ENCODE measurements around the gene TBC1D14.

TBC1D14 gene

GRCh38 chr4:7061815-7062214, 152.2 kb downstream of the TBC1D14 start:
- 0 out of 2 replicates have a peak, but pooled peaks have one; percentile 25 for TF ChIP-seq POLR2AphosphoS5 (IDR thresholded peaks at IDR 0.05; ENCODE audit: low read depth, low read length)
- TF ChIP-seq, protein P1, sequence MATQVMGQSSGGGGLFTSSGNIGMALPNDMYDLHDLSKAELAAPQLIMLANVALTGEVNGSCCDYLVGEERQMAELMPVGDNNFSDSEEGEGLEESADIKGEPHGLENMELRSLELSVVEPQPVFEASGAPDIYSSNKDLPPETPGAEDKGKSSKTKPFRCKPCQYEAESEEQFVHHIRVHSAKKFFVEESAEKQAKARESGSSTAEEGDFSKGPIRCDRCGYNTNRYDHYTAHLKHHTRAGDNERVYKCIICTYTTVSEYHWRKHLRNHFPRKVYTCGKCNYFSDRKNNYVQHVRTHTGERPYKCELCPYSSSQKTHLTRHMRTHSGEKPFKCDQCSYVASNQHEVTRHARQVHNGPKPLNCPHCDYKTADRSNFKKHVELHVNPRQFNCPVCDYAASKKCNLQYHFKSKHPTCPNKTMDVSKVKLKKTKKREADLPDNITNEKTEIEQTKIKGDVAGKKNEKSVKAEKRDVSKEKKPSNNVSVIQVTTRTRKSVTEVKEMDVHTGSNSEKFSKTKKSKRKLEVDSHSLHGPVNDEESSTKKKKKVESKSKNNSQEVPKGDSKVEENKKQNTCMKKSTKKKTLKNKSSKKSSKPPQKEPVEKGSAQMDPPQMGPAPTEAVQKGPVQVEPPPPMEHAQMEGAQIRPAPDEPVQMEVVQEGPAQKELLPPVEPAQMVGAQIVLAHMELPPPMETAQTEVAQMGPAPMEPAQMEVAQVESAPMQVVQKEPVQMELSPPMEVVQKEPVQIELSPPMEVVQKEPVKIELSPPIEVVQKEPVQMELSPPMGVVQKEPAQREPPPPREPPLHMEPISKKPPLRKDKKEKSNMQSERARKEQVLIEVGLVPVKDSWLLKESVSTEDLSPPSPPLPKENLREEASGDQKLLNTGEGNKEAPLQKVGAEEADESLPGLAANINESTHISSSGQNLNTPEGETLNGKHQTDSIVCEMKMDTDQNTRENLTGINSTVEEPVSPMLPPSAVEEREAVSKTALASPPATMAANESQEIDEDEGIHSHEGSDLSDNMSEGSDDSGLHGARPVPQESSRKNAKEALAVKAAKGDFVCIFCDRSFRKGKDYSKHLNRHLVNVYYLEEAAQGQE (IDR thresholded peaks at IDR 0.05; ENCODE audit: insufficient read depth in 1 of 2, low read depth in 2 of 2, low read length in 2 of 2), result no peak

GRCh38 chr4:7062816-7063215, 153.2 kb downstream of the TBC1D14 start:
- TF ChIP-seq, protein P1 (IDR thresholded peaks at IDR 0.05; ENCODE audit: insufficient read depth in 1 of 2, low read depth in 2 of 2, low read length in 2 of 2), result no peak
- no peak for TF ChIP-seq TAF1 (IDR thresholded peaks at IDR 0.05; ENCODE audit: borderline replicate concordance, insufficient read depth, low read length)
- no peak for TF ChIP-seq SIN3A (IDR thresholded peaks at IDR 0.05; ENCODE audit: borderline replicate concordance, insufficient read depth, low read length)
- TF ChIP-seq FOXP2 (optimal IDR thresholded peaks at IDR 0.05; ENCODE audit: borderline replicate concordance, extremely low read depth, extremely low read length, insufficient read depth), result no peak
- TF ChIP-seq POLR2AphosphoS5 (IDR thresholded peaks at IDR 0.05; ENCODE audit: low read depth, low read length), result no peak

GRCh38 chr4:7063362-7063761, 153.7 kb downstream of the TBC1D14 start:
- TF ChIP-seq POLR2AphosphoS5 (IDR thresholded peaks at IDR 0.05; ENCODE audit: low read depth, low read length) (no peak), SIN3A (IDR thresholded peaks at IDR 0.05; ENCODE audit: borderline replicate concordance, insufficient read depth, low read length) (no peak), FOXP2 (optimal IDR thresholded peaks at IDR 0.05; ENCODE audit: borderline replicate concordance, extremely low read depth, extremely low read length, insufficient read depth) (no peak), TAF1 (IDR thresholded peaks at IDR 0.05; ENCODE audit: borderline replicate concordance, insufficient read depth, low read length) (no peak)
- TF ChIP-seq, protein P1 (IDR thresholded peaks at IDR 0.05; ENCODE audit: insufficient read depth in 1 of 2, low read depth in 2 of 2, low read length in 2 of 2), result no peak

- TF ChIP-seq SIN3A (IDR thresholded peaks at IDR 0.05; ENCODE audit: borderline replicate concordance, insufficient read depth, low read length) (no peak), POLR2AphosphoS5 (IDR thresholded peaks at IDR 0.05; ENCODE audit: low read depth, low read length) (no peak), TAF1 (IDR thresholded peaks at IDR 0.05; ENCODE audit: borderline replicate concordance, insufficient read depth, low read length) (no peak)
These were observed 156.4 kb downstream of the TBC1D14 start for GRCh38 chr4:7066006-7066405.

DNA sequence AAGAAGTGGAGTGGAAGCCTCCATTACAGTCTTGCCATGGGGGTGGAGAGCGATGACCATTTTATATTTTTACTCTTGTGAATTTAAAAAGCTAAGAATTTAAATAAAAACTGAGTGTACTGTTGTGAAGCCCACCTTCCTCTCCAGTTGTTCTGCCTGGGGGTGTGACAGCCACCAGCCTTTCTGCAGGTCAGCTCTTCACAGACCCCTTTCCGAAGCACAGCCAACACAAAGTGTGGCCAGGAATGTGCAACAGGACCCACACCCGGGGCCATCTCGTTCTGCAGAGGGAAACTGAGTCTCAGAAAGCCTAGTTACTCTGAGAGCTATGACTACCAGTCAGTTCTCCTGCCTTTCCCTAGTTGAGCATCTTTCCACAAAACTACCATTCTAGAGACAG, 156.9 kb downstream of the TBC1D14 start:
- TF ChIP-seq, protein P1 (IDR thresholded peaks at IDR 0.05; ENCODE audit: insufficient read depth in 1 of 2, low read depth in 2 of 2, low read length in 2 of 2), result no peak
- TF ChIP-seq SIN3A (IDR thresholded peaks at IDR 0.05; ENCODE audit: borderline replicate concordance, insufficient read depth, low read length) (no peak), POLR2AphosphoS5 (IDR thresholded peaks at IDR 0.05; ENCODE audit: low read depth, low read length) (no peak), TAF1 (IDR thresholded peaks at IDR 0.05; ENCODE audit: borderline replicate concordance, insufficient read depth, low read length) (no peak)

Measured in PFSK-1 (cell line).